Fibroblast of upper back skin (primary cell): ENCODE results near the gene YIPF6.
"Not testable (repeated sequence)": the region's sequence is repeated elsewhere in the genome, so short reads cannot be mapped to it uniquely, and the experiment has no call there.

Experiments used
- DNase-seq: peaks from one replicate; pipeline ENCODE4 v3.0.0-alpha.2; 2013

The YIPF6 gene, protein sequence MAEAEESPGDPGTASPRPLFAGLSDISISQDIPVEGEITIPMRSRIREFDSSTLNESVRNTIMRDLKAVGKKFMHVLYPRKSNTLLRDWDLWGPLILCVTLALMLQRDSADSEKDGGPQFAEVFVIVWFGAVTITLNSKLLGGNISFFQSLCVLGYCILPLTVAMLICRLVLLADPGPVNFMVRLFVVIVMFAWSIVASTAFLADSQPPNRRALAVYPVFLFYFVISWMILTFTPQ

DNA sequence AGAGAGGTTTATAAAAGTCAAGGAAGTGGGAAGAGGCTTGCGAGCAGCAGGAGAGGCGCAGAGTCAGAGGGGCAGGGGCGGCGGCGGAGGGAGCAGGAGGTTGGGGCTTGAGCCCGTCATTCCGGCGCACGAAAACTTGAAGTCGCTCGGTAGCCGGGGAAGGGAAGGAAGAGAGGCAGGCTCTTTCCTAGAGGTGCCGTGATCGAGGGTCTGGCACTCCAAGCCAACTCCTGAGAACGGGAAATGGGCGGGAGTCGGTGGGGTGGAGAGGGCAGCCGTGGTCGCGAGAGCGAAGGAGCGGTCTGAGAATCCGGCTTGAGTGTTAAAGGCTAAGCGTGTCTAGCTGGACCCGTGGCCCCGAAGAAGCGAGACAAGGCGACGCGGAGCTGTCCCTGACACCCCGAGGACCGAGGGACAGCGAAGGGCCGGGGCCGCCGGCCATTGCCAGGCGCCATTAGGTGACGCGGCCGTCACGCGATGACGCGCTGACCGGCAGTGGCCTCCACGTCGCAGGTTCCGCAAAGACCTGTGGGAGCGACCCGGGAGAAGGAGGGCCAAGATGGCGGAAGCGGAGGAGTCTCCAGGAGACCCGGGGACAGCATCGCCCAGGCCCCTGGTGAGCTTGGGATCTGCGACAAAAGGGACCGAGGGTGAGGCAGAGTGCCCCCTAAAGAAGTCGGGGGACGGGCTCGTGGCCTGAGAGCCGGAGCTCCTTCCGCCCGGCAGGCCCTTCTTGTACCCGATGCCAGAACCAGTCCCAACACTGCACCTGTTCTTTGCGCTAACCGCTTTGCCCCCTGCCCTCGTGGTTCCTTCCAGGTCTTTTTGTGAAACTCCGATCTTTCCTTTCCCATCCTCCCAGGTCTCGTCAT lies at the start of gene YIPF6:
TSS of gene YIPF6 (plus strand) at position 544 of the 872 bp plus-strand sequence. CDS start at position 560, 16 bp downstream.
- DNase-seq, result peak; percentile 63

DNA sequence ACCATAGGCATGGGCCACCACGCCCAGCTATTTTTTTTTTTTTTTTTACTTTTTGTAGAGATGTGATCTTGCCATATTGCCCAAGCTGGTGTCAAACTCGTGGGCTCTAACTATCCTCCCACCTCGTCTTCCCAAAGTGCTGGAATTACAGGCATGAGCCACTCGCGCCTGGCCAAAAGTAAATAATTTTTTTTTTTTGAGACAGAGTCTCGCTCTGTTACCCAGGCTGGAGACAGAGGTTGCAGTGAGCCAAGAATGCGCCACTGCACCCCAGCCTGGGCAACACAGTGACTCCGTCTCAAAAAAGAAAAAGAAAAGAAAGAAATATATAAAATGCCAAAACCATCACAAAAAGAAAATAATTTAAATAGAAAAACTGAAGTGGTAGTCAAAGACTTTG lies 47.1 kb upstream of the YIPF6 start:
- DNase-seq, result no peak

DNA sequence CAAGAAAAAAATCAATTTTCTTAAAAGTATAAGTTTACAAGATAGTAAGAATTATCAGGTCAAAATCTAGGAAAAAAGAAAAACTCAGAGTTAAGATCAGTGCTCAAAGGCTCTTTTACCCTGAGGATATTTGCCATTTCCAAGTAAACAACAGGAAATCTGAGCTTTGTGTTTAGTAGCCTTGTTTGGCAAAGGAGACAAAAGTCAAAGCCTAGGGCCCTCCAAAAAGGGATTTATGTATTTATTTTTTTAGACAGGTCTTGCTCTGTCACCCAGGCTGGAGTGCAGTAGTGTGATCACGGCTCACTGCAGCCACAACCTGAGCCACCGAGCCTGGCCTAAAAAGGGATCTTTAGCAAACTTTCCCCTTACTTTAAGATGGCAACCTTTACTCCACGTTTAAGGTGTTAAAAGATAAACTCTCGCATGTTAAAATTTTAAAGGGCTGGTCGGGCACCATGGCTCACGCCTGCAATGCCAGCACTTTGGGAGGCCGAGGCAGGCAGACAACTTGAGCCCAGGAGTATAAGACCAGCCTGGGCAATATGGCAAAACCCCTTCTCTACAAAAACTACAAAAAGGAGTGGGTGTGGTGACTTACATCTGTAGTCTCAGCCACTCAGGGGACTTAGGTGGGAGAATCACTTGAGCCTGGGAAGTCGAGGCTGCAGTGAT lies 44.2 kb upstream of the YIPF6 start:
- DNase-seq, result no peak

DNA sequence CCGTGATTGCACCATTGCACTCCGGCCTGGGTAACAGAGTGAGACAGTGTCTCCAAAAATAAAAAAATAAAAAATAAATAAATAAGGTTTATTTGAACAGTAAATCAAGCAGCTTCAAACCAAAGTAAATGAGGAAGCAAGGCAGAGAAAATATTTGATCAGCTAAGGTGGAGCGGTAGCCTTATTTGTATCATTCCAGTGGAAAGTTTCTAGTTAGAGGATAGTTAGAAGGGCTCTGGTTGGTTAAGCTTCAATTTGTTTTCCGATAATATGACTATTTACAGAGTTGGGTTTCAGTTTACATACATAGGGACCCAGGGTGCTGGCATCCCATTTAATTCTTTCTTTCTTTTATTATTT lies 43.7 kb upstream of the YIPF6 start:
- no peak for DNase-seq

DNA sequence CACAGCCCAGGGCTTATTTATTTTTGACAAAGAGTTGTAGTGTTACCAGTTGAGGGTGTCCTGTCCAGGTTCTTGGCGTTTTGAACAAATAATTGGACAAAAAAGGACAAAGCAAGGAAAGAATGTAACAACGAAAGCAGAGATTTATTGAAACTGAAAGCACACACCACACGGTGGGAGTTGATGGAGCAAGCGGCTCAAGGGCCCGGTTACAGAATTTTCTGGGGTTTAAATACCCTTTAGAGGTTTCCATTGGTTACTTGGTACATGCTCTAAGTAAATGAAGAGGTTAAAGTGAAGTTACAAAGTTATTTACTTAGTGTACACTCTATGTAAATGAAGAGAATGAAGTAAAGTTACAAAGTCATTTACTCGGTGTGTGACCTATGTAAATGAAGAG lies 37.8 kb upstream of the YIPF6 start:
- no peak for DNase-seq

DNA sequence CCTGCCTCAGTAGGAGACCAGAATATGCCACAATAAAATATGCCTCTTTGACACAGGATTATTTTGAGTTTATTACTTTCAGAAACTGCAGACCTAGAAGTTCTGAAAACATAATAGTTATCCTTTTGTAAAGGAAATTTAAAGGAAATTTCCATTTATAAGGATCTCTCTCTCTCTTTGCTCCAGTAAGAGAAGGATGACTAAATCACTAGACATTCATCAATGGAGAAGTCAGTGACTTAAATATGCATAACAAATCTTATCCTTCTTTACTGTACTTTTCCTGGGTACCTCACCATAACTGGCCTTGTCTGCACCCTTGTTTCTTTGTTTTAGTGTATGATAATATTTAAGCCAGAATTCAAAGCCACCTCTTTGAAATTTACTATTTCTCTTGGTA lies 37.3 kb upstream of the YIPF6 start:
- DNase-seq, result no peak

DNA sequence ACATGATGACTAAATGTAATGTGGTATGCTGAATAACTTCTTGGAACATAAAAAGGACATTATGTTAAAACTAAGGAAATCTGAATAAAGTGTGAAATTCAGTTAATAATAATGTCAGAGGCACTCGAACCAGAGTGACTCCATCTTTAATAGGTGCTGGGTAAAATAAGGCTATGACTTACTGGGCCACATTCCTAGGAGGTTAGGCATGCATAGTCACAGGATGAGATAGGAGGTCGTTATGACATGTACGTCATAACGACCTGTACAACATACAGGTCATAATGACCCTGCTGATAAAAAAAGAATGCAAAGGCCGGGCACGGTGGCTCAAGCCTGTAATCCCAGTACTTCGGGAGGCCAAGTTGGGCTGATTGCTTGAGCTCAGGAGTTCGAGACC lies 36.7 kb upstream of the YIPF6 start:
- peak; percentile 13 for DNase-seq

DNA sequence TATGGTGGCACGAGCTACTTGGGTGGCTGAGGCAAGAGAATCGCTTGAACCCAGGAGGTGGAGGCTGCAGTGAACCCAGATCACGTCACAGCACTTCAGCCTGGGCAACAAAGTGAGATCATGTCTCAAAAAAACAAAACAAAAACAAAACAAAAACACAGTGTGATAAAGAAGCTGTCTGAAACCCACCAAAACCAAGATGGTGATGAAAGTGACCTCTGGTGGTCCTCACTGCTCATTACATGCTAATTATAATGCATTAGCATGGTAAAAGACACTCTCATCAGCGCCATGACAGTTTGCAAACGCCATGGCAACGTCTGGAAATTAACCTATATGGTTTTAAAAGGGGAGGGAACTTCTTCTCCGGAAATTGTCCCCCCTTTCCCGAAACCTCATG lies 36.2 kb upstream of the YIPF6 start:
- DNase-seq, result peak; percentile 60

DNA sequence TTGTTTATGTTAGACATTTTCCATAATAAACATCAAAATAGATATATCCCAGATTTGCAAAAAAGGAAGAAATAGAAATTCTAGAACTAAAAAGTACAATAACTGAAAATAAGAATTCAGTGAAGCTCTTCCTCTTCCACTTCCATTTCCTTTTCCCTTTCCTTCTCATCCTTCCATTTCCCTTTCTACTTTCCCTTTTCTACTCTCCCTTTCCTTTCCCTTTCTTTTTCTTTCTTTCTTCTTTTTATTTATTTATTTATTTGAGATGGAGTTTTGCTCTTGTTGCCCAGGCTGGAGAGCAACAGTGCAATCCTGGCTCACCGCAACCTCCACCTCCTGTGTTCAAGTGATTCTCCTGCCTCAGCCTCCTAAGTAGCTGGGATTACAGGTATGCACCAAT lies 35.0 kb upstream of the YIPF6 start:
- DNase-seq, result no peak

DNA sequence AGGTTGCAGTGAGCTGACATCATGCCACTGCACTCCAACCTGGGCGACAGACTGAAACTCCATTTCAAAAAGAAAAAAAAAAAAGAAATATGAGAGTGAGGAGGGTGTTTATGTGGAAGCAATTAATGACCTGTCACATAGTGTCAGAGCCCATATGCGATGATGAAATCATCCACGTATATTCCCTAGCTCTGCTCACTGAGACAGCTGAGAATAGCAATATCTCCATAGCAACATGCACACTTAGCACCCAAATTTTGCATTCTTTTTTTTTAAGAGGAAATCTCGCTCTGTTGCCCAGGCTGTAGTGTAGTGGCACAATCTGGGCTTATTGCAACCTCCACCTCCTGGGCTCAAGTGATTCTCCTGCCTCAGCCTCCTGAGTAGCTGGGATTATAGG lies 34.1 kb upstream of the YIPF6 start:
- DNase-seq, result no peak

DNA sequence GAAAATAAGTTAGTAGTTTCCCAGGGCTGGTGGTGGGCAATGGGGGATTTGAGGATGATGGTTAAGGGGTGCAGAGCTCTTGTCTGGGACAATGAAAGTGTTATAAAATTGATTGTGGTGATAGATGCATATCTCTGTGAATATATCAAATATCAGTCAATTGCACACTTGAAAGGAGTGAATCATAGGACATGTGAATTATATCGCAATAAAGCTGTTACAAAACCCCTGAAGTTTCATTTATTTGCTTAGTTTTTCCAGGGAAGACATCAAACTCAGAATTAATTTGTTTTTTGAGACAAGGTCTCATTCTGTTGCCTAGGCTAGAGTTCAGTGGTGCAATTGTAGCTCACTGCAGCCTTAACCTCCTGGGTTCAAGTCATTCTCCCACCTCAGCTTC lies 17.9 kb upstream of the YIPF6 start:
- DNase-seq, result no peak

DNA sequence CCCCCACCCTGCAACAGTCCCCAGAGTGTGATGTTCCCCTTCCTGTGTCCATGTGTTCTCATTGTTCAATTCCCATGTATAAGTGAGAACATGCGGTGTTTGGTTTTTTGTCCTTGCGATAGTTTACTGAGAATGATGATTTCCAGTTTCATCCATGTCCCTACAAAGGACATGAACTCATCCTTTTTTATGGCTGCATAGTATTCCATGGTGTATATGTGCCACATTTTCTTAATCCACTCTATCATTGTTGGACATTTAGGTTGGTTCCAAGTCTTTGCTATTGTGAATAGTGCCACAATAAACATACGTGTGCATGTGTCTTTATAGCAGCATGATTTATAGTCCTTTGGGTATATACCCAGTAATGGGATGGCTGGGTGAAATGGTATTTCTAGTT lies 12.7 kb upstream of the YIPF6 start:
- not testable (repeated sequence) for DNase-seq

DNA sequence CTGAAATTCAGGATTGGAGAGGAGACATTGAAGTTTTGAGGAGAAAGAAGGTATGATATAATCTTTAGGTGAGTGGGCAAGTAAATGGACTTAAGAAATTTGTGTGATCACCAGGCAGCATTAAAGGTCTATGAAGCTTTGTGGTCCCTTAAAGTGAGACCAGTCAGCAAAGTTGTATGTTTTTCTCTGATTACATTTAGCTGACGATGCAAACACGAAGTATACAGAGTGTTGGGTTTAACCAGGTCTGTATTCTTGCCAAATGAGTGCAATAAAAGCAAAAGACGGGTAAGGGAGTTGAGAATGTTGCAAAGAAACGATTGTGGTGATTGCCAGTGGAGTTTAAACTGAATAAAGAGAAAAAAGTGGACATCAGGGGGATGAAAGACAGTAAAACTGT lies 11.6 kb upstream of the YIPF6 start:
- no peak for DNase-seq

DNA sequence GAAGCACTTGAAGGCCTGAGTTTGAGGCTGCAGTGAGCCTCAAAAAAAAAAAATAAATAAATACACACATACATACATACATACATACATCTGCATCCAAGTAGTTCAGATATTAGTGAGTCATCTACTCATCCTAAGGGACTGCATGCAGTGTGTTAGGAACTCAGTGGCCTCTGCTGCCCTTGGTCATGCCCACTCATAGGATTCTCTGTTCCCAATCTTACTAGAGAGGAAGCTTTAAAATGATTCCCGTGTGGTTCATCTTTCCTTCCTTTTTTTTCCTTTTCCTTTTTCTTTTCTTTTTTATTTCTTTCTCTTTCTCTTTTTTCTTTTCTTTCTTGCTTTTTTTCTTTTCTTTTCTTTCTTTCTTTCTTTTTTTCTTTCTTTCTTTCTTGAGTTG lies 10.9 kb upstream of the YIPF6 start:
- DNase-seq, result no peak

DNA sequence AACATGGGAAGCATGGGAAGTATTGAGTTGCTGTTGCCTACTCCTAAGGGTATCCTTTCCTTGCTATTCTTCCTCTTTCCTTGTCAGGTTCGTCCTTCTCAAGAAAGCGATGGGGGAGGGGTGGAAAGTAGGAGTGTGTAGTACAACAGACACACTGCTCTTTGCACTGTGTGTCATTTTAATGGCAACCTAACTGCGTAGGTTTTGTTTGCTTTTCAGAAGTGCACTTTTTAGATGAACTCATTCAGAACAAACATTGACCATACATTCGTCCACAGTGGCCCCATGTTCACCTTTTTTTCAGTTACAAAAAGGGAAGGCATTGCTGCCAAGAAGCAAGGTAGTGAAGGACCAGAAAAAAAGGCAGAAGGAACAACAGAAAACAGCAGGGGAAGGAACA lies 10.2 kb upstream of the YIPF6 start:
- DNase-seq, result no peak

DNA sequence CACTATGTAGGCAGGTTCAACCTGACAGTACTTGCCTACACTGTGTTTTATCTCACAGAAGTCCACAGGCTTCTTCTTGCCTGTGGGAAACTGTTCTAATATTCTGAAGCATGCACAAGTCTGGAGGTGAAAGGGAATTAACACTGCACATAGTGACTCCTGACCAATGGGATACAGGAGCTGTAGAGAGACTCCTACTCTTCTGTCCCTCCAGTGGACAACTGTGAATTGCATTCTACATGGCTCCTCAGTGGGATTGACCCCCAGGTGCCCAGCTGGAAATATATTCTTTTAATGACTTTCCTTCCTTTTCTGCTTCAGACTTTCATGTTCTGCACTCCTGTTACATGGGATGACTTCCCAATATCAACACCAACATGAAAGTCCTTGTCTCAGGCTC lies 8.2 kb upstream of the YIPF6 start:
- peak; percentile 12 for DNase-seq

DNA sequence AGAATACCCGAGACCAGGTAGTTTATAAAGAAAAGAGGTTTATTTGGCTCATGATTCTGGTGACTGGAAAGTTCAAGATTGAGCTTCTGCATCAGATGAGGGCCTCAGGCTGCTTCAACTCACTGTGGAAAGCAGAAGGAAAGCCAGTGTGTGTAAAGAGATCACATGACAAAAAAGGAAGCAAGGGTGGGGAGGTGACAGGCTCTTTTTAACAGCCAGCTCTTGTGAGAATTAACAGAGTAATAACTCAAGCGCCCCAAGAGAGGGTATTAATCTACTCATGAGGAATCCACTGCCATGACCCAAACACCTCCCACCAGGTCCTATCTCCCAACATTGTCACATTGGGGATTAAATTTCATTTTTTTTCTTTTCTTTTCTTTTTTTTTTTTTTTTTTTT lies 6.3 kb upstream of the YIPF6 start:
- no peak for DNase-seq

DNA sequence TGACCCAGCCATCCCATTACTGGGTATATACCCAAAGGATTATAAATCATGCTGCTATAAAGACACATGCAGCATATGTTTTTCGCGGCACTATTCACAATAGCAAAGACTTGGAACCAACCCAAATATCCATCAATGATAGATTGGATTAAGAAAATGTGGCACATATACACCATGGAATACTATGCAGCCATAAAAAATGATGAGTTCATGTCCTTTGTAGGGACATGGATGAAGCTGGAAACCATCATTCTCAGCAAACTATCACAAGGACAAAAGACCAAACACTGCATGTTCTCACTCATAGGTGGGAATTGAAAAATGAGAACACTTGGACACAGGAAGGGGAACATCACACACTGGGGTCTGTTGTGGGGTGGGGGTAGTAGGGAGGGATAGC lies 5.1 kb upstream of the YIPF6 start:
- DNase-seq, result not testable (repeated sequence)

DNA sequence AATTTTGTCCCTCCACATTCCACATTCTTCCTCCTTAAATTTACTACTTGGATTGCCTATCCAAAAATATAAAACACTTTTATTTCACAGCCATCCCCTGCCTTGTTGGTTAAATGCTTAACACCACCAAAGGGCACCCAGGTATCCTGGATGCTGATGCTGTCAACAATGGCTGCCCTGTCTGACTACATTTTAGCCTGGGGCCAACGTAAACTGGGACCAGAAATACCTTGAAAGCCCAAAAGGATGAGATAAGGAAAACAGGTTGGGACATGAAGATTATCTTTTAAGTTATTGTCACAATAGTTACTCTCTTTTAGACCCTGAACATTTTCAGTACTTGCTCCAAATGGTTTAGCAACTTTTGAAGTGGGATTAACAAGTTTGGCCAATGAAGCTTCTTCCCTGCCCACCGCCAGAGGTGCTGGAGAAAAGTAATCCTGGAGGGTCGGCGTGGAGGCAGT lies 775 bp upstream of the YIPF6 start:
- DNase-seq, result peak; percentile 33

DNA sequence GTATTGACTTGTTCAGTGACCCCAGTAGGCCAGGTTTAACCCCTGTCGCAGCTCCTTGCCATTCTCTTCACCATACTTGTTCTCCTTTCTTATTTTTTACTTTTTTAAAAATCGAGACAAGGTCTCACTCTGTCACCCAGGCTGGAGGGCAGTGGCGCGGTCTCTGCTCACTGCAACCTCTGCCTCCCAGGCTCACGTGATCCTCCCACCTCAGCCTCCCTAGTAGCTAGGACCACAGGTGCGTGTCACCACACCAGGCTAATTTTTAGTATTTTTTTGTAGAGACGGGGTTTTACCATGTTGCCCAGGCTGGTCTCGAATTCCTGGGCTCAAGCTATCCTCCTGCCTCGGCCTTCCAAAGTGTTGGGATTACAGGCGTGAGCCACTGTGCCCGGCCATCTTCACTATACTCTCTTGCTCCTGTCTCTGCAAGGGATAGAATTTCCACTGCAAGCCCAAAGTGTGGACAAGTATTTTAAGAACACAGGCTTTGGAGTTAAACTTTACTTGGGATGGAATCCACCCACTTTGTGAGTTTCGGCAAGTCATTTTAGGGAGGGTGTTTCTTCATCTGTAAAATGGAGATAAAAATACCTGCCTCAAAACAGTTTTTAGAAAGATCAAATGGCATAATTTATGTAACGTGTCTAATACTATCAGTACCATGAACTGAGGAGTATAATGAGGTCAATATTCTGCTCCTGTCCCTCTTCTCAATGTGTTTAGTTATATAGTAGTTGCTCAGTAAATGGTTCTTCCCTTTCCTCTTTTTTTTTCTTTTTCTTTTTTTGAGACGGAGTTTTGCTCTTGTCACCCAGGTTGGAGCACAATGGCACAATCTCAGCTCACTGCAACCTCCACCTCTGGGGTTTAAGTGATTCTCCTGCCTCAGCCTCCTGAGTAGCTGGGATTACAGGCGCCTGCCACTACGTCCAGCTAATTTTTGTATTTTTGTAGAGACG lies 973 bp downstream of the YIPF6 start:
- no peak for DNase-seq

DNA sequence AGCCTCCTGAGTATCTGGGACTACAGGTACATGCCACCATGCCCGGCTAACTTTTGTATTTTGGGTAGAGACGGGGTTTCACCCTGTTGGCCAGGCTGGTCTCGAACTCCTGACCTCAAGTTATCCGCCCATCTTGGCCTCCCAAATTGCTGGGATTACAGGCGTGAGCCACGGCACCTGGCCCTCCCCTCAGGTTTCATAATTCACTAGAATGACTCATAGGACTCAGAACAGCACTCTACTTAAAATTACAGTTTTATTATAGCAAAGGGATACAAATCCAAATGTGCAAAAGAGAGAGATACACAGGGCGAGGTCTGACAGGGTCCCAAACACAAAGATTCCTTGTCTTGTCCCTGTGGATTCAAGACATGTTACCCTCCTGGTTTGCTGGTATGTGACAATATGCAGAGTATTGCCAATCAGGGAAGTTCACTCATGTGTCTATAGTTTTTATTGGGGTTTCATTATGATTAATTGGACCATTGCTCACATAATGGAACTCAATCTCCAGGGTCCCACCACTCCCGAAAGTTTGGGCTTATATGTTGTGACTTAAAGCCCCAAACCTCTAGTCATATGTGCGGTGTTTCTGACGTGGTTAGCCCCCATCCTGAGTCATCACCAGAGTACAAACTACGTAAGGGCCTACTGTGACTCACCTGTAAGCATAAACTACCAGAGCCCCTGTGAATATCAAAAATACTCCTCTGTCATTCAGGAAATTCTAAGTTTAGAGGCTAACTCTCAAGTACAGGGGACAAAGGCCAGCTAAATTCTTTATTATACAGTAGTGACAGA lies 5.2 kb downstream of the YIPF6 start:
- DNase-seq, result peak; percentile 27

DNA sequence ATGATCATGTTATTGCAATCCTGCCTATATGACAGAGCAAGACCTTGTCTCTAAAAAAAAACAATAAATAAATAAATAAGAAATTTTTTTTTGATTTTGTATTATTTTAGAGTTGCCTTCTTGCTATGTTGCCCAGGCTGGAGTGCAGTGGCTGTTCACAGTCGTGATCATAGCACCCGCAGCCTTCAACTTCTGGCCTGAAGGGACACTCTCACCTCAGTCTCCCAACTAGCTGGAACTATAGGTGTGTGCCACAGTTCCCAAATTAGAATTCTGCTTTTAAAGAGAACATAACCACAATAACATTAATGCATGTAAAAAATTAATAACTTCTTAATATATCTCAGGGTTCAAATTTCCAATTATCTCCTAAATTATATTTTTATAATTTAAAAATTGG lies 7.8 kb downstream of the YIPF6 start:
- no peak for DNase-seq
